ENCODE measurements around the gene EPHA5. TPM values are rescaled to one million over a fixed set of nuclear protein-coding genes. Genes with fewer than 3 reads are reported as not detected.

EPHA5 gene
- total RNA-seq, 1 donor from 2014 or later: 1.2 TPM

GRCh38 chr4:65661471-65661870, 8.8 kb downstream of the EPHA5 start:
- no peaks in the 10 kb centered on the region for H3K4me1 ChIP-seq
- no peaks in the 10 kb centered on the region for H3K9me3 ChIP-seq
- intact Hi-C loops (cut with DNase I): no loop called here
- no peak overlapping the region for H3K27ac ChIP-seq
- TF ChIP-seq CTCF (IDR thresholded peaks at IDR 0.05) (no peak), POLR2AphosphoS5 (IDR thresholded peaks at IDR 0.05; ENCODE audit: insufficient read depth in 1 of 2, low read depth in 1 of 2) (no peak), POLR2A (IDR thresholded peaks at IDR 0.05) (no peak)
- no peak overlapping the region for H3K4me3 ChIP-seq
- no peaks in the 10 kb centered on the region for H3K36me3 ChIP-seq
- no peaks in the 10 kb centered on the region for H3K27me3 ChIP-seq
- DNase-seq (ENCODE audit: extremely low spot score in 2 of 2): no peak

- TF ChIP-seq POLR2AphosphoS5 (IDR thresholded peaks at IDR 0.05; ENCODE audit: insufficient read depth in 1 of 2, low read depth in 1 of 2): no peak
- TF ChIP-seq POLR2A (IDR thresholded peaks at IDR 0.05): no peak
- TF ChIP-seq CTCF (IDR thresholded peaks at IDR 0.05): no peak
- intact Hi-C loops (cut with DNase I): no loop called here
- Histone ChIP-seq H3K9me3 (no peaks in the 10 kb centered on the region), H3K4me1 (no peaks in the 10 kb centered on the region), H3K4me3 (no peak overlapping the region), H3K36me3 (no peaks in the 10 kb centered on the region), H3K27me3 (no peaks in the 10 kb centered on the region), H3K27ac (no peak overlapping the region)
- no peak for DNase-seq (ENCODE audit: extremely low spot score in 2 of 2)
These were observed 12.2 kb downstream of the EPHA5 start for GRCh38 chr4:65658117-65658516.

GRCh38 chr4:65656008-65656407, 14.3 kb downstream of the EPHA5 start:
- Histone ChIP-seq H3K4me1 (no peaks in the 10 kb centered on the region), H3K27me3 (no peaks in the 10 kb centered on the region), H3K9me3 (no peaks in the 10 kb centered on the region), H3K4me3 (no peak overlapping the region), H3K36me3 (no peaks in the 10 kb centered on the region), H3K27ac (no peak overlapping the region)
- no peak for DNase-seq (ENCODE audit: extremely low spot score in 2 of 2)
- TF ChIP-seq CTCF (IDR thresholded peaks at IDR 0.05) (no peak), POLR2AphosphoS5 (IDR thresholded peaks at IDR 0.05; ENCODE audit: insufficient read depth in 1 of 2, low read depth in 1 of 2) (no peak), POLR2A (IDR thresholded peaks at IDR 0.05) (no peak)
- intact Hi-C loops (cut with DNase I): no loop called here

- H3K36me3 ChIP-seq: no peaks in the 10 kb centered on the region
- intact Hi-C loops (cut with DNase I): no loop called here
- H3K4me1 ChIP-seq: no peaks in the 10 kb centered on the region
- no peak overlapping the region for H3K27ac ChIP-seq
- no peaks in the 10 kb centered on the region for H3K27me3 ChIP-seq
- no peak overlapping the region for H3K4me3 ChIP-seq
- no peak for TF ChIP-seq CTCF (IDR thresholded peaks at IDR 0.05)
- no peak for TF ChIP-seq POLR2A (IDR thresholded peaks at IDR 0.05)
- TF ChIP-seq POLR2AphosphoS5 (IDR thresholded peaks at IDR 0.05; ENCODE audit: insufficient read depth in 1 of 2, low read depth in 1 of 2): no peak
- DNase-seq (ENCODE audit: extremely low spot score in 2 of 2): no peak
- no peaks in the 10 kb centered on the region for H3K9me3 ChIP-seq
These were observed 15.3 kb downstream of the EPHA5 start for GRCh38 chr4:65654976-65655375.

- H3K27me3 ChIP-seq: no peaks in the 10 kb centered on the region
- intact Hi-C loops (cut with DNase I): no loop called here
- H3K4me1 ChIP-seq: no peaks in the 10 kb centered on the region
- TF ChIP-seq POLR2AphosphoS5 (IDR thresholded peaks at IDR 0.05; ENCODE audit: insufficient read depth in 1 of 2, low read depth in 1 of 2) (no peak), CTCF (IDR thresholded peaks at IDR 0.05) (no peak), POLR2A (IDR thresholded peaks at IDR 0.05) (no peak)
- no peak overlapping the region for H3K4me3 ChIP-seq
- no peaks in the 10 kb centered on the region for H3K9me3 ChIP-seq
- H3K27ac ChIP-seq: no peak overlapping the region
- DNase-seq (ENCODE audit: extremely low spot score in 2 of 2): no peak
- no peaks in the 10 kb centered on the region for H3K36me3 ChIP-seq
These were observed 16.4 kb downstream of the EPHA5 start for GRCh38 chr4:65653740-65654361.

All from vagina (tissue), 2 donors.